Suprapubic skin (tissue), 4 donors: ENCODE measurements around the gene PABPC3. TPM values are rescaled to one million over a fixed set of nuclear protein-coding genes. Genes with fewer than 3 reads are reported as not detected.

ENCODE experiments used
- DNase-seq, 2 donors: peaks; one replicate each; pipeline ENCODE4 v3.0.0-alpha.2; 2019; ENCODE audit warnings: low spot score in 2 of 2
- H3K27ac ChIP-seq: fragments of 200-600 bp; sonication (generic); one replicate; pipeline ENCODE4 v1.5.1; 2019
- H3K27me3 ChIP-seq: fragments of 200-600 bp; sonication (generic); one replicate; pipeline ENCODE4 v1.5.1; 2019
- H3K36me3 ChIP-seq: fragments of 200-600 bp; sonication (generic); one replicate; pipeline ENCODE4 v1.5.1; 2019
- H3K4me1 ChIP-seq: fragments of 200-600 bp; sonication (generic); one replicate; pipeline ENCODE4 v1.5.1; 2019
- H3K4me3 ChIP-seq: fragments of 200-600 bp; sonication (generic); one replicate; pipeline ENCODE4 v1.5.1; 2019; ENCODE audit warnings: mild to moderate bottlenecking
- H3K9me3 ChIP-seq: fragments of 200-600 bp; sonication (generic); one replicate; pipeline ENCODE4 v1.5.1; 2019
- CTCF ChIP-seq, 2 donors: fragments of 200-600 bp in 1 of 2; fragments of 450-650 bp in 1 of 2; sonication (generic) in 1 of 2; IDR thresholded peaks; one replicate each; pipeline ENCODE4 v1.5.1; 2016 to 2019; ENCODE audit warnings: antibody characterized with exemption in 2 of 2, mild to moderate bottlenecking in 1 of 2, moderate library complexity in 1 of 2
- EP300 ChIP-seq: sonication (generic); formaldehyde crosslinking; IDR thresholded peaks from one replicate; pipeline ENCODE4 v1.6.1; 2017; ENCODE audit warnings: antibody characterized with exemption
- POLR2A ChIP-seq, 2 donors: fragments of 450-650 bp; IDR thresholded peaks; one replicate each; pipeline ENCODE4 v1.6.1; 2017; ENCODE audit warnings: antibody characterized with exemption in 2 of 2, mild to moderate bottlenecking in 2 of 2, moderate library complexity in 2 of 2
- POLR2AphosphoS5 ChIP-seq, 3 donors: sonication (generic); formaldehyde crosslinking; IDR thresholded peaks; one replicate each; pipeline ENCODE4 v1.6.1; 2017; ENCODE audit warnings: antibody characterized with exemption in 3 of 3
- WGBS: methylation state at CpG from one replicate; pipeline ENCODE4 v1.1.5; 2018; 5-methylcytosine and 5-hydroxymethylcytosine counted together
- total RNA-seq, 4 donors: library from RNA; depleted of rRNA; stranded (reverse); fragments of >200 nt; gene quantifications; one replicate each; pipeline ENCODE4 v1.1.0, GENCODE V29; 2016

The PABPC3 gene
- total RNA-seq, 4 donors from 2014 or later = 0.15 to 0.51 (median 0.29) TPM; not detected in 1

GRCh38 chr13:25147638-25148401, 51.9 kb downstream of the PABPC3 start:
- DNase-seq = no peak
- Histone ChIP-seq H3K4me1 (no peaks in the 10 kb centered on the region), H3K36me3 (no peaks in the 10 kb centered on the region), H3K9me3 (no peaks in the 10 kb centered on the region), H3K27ac (no peak overlapping the region), H3K27me3 (peaks cover 16% of the 10 kb centered on the region), H3K4me3 (no peak overlapping the region)
- no peak for TF ChIP-seq POLR2AphosphoS5 (IDR thresholded peaks at IDR 0.05)
- TF ChIP-seq CTCF (IDR thresholded peaks at IDR 0.05) = no peak
- no peak for TF ChIP-seq POLR2A (IDR thresholded peaks at IDR 0.05)
- TF ChIP-seq EP300 = no peak
- WGBS = 65% methylated on average over 4 of the region's 4 CpGs

- Histone ChIP-seq H3K9me3 (no peaks in the 10 kb centered on the region), H3K4me3 (no peak overlapping the region), H3K4me1 (no peaks in the 10 kb centered on the region), H3K27me3 (peaks cover 16% of the 10 kb centered on the region), H3K36me3 (no peaks in the 10 kb centered on the region), H3K27ac (no peak overlapping the region)
- TF ChIP-seq POLR2A (IDR thresholded peaks at IDR 0.05) (no peak), EP300 (no peak), POLR2AphosphoS5 (IDR thresholded peaks at IDR 0.05) (no peak), CTCF (IDR thresholded peaks at IDR 0.05) (no peak)
- 91% methylated on average over 5 of the region's 5 CpGs for WGBS
- DNase-seq = no peak
Measured at GRCh38 chr13:25148402-25148771, 52.5 kb downstream of the PABPC3 start.

Other genes starting within 250 kb of the PABPC3 start
- under 1 TPM in 3 of 4 donors, not detected in 1; 0.05 to 0.32 (median 0.13) TPM for gene AMER2, start 76.2 kb downstream of the PABPC3 start, total RNA-seq
- gene MTMR6, start 191.4 kb downstream of the PABPC3 start, total RNA-seq = 10 to 100 TPM; 11.0 to 14.3 (median 12.1) TPM
- 10 to 100 TPM; 27.6 to 54.3 (median 39.9) TPM for gene NUP58, start 205.5 kb downstream of the PABPC3 start, total RNA-seq